OCI-M1 (cell line): Measurements from ENCODE around the gene DENND4A.

Experiments used
- DNase-seq: peaks from one replicate; lab custom pipeline; 2025; lab: John Stamatoyannopoulos, UW

DENND4A gene

DNA sequence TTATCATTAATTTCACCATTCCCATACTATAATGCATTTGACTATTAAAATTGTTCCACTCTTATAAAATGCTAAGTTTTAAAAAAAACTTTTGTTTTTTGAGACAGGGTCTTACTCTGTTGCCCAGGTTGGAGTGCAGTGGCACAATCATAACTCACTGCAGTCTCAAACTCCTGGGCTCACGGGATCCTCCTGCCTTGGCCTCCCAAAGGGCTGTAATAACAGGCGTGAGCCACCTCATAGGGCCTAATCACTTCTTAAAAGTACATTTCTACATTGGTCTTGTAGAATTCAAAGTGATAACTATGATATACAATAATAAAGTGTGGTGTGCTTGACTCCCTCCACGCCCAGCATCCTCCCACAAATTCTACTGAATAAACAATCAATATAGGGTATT, 3.0 kb downstream of the DENND4A start:
- no peak for DNase-seq

DNA sequence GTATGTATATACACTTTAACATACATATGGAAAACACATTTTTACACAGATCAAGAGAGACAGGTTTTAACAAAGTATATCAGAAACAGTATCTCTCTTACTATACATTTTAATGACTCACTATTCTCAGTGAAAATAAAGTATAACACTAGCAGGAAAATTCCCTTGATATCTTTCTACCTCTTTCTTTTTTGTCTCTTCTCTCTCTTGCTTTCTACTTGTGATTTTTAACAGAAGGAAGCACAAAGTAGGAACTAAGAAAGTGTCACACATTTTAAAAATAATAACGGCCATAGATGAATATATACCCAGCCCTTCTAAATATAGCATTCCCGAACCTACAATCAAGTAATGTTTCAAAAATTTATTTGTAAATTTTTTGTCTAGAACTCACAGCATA, 4.8 kb downstream of the DENND4A start:
- no peak for DNase-seq

- DNase-seq: no peak
Observed at GRCh38 chr15:65785151-65785550, 6.9 kb downstream of the DENND4A start.

GRCh38 chr15:65783872-65784271, 8.2 kb downstream of the DENND4A start:
- DNase-seq: peak; percentile 85

DNA sequence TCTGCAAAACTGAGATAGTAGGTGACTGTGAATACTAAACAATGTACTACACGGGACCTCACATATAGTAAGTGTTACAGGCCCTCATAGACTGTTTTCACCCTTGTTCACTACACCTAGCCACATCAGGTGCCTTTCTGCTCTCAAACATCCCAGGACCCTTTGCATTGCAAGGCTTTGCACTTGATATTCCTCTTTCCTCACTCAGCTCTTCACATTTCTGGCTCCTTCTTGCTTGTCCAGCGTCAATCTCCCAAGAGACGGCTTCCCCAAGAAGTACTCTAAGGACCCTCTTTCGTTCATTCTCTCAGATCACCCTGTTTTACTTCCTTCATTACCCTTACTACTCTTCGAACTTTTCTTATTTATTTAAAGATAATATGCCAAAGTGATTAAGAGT, 10.0 kb downstream of the DENND4A start:
- no peak for DNase-seq

DNA sequence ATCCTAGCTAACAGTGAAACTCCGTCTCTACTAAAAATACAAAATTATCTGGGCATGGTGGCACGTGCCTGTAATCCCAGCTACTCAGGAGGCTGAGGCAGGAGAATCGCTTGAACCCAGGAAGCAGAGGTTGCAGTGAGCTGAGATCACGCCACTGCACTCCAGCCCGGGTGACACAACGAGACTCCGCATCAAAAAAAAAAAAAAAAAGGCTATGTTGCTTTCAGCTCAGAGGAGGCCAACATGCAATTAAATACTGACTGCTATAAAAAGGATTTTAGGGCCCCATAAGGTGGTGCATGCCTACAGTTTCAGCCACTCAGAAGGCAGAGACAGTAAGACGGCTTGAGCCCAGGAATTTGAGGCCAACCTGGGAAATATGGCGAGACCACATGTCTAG, 13.4 kb downstream of the DENND4A start:
- peak; percentile 47 for DNase-seq

- DNase-seq: peak; percentile 77
Observed at GRCh38 chr15:65778269-65778668, 13.8 kb downstream of the DENND4A start.

DNA sequence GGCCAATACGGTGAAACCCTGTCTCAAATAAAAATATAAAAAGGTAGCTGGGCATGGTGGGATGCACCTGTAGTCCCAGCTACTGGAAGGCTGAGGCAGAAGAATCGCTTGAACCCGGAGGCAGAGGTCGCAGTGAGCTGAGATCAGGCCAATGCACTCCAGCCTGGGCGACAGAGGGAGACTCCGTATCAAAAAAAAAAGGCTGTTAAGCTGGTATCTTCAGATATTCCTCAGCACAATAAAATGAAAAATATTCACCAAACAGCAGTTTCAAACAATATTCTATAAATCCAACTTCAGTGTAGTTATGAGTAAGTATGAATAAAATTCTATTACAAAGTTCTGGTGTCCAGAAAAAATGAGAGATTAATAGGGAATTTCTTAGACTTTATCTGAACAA, 14.2 kb downstream of the DENND4A start:
- DNase-seq: peak; percentile 70

DNA sequence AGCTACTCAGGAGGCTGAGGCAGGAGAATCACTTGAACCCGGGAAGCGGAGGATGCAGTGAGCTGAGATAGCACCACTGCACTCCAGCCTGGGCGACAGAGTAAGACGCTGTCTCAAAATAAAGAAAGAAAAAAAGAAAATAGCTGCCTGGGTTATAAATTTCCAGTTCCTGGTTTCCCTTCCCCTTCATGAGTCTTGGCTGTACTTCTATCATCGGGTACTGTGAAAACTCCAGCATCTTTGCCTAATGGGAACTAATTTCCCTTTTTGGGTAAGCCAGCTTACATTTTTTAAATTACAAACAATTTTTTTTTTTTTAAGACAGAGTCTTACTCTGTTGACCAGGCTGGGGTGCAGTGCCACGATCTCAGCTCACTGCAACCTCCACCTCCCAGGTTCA, 15.0 kb downstream of the DENND4A start:
- DNase-seq: no peak

- DNase-seq: peak; percentile 14
Observed at GRCh38 chr15:65773386-65774111, 18.5 kb downstream of the DENND4A start.

DNA sequence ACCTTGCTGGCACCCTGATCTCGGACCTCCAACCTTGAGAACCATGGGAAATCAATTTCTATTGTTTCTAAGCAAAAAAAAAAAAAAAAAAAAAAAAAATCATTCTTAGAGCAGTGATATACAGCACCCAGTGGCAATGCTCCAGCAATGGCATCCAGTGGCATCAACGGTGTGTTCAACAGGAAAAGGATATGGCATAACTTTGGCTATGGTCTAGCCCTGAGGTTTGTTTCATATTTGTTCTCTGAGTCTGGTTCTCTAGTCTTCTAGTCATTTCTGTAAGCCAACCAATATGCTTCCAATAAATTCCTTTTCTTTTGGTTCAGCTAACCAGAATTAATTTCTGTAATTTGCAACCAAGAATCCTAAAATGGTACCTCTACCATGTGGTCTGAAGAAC, 19.2 kb downstream of the DENND4A start:
- DNase-seq: no peak

GRCh38 chr15:65771870-65772269, 20.2 kb downstream of the DENND4A start:
- DNase-seq: no peak

GRCh38 chr15:65769482-65769881, 22.6 kb downstream of the DENND4A start:
- DNase-seq: no peak

DNA sequence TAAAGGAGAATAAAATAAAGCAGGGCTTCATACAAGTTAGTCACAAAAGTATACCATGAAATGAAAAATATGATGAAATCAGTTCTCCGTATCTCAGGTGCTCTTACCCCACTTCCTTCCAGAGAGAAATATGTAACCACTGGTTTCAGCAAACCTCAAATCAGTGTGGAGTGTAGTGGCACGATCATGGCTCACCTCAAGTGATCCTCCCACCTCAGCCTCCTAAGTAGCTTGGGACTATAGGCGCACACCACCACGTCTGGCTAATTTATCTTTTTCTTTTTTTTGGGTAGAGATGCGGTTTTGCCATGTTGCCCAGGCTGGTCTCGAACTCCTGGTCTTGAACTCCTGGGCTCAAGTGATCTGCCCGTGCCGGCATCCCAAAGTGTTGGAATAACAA, 24.2 kb downstream of the DENND4A start:
- no peak for DNase-seq

- DNase-seq: no peak
Observed at GRCh38 chr15:65767264-65767595, 24.9 kb downstream of the DENND4A start.

GRCh38 chr15:65766422-65767263, 25.4 kb downstream of the DENND4A start:
- no peak for DNase-seq

DNA sequence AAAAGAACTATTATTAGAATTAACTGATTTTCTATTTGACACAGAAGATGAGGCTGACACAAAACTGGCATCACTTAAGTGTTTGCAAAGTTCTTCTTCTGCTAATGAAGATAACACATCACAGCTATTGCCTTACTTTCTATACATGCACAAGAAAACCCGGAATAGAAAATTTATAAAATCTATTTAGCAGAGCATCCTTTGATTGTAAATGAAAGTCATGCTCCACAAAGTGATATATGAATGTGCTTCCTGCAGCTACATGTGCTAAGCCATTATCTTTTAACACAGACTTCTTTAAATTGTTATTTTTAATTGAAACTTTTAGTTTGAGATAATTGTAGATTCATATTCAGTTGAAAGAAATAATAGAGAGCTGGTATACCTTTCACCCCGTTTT, 27.0 kb downstream of the DENND4A start:
- no peak for DNase-seq

DNA sequence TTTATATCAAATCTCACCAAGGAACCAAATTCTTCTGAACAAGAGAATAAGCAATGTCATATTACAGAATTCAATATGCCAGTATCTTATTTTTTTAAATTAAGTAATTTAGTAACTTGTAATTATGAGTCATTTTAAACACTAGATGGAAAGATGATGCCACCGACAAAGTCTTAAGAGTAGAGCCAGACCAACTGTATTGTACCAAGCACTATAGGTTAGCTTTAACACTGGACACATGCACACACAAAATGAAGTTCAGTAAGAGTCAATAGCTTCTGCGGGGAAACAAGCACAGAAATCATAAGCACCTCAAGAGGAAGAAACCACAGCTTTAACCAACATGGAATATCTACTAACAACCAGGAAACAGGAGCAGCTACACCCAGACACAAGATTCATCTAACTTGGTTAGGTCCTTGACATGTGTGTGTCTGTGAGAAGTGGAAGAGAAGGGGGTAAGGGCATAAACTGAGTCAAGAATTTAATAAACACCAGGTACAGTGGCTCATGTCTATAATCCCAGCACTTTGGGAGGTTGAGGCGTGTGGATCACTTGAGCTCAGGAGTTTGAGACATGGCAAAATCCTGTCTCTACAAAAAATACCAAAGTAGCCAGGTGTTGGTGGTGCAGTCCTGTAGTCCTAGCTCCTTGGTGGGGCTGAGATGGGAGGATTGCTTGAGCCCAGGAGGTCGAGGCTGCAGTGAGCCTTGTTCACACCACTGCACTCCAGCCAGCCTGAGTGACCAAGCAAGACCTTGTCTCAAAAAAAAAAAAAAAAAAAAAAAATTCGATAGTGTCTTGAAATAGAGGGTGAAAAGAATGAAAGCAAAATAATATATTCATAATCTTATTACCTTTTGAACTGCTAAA, 28.9 kb downstream of the DENND4A start:
- no peak for DNase-seq

DNA sequence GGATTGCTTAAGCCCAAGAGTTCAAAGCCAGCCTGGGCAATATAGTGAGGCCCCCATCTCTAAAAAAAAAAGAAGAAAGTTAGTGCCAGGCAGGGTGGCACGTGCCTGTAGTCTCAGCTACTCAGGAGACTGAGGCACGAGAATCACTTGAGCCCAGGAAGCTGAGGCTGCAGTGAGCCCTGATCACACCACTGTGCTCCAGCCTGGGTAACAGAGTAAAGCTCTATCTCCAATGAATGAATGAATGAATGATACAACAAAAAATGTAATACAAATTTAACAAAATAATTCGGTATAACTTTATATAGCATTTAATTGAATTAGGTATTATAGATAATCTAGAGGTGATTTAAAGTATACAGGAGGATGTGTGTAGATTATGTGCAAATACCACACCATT, 29.7 kb downstream of the DENND4A start:
- DNase-seq: no peak

GRCh38 chr15:65761210-65761926, 30.7 kb downstream of the DENND4A start:
- no peak for DNase-seq

DNA sequence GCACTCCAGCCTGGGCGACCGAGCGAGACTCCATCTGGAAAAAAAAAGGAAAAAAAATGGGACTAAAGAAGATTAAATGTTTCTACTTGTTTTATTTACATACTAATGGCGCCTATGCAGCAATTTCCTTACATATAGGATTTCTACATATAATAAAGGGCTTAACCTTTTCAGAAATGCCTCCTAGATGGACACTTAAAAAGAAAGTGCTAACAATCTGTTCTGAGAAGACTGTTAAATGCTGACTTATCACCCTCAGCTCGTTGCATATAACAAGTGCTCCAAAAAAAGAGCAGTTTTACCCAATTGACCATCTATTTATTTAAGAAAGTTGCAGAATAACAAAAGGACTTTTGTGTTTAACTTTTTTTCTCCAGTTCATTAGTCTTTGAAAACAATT, 32.7 kb downstream of the DENND4A start:
- no peak for DNase-seq

GRCh38 chr15:65758242-65758641, 33.9 kb downstream of the DENND4A start:
- no peak for DNase-seq
